RWPE1 (cell line): ENCODE measurements around the gene LARGE1.

Experiments
- CTCF ChIA-PET: fragments of 350-600 bp; sonication (Branson Sonifier 250); formaldehyde crosslinking; extraction: SDS; loops from one replicate; lab custom pipeline; 2021; lab: Yijun Ruan, JAX
- POLR2A ChIA-PET: fragments of 400-600 bp; formaldehyde crosslinking; extraction: SDS; loops from one replicate; lab custom pipeline; 2020; ENCODE audit warnings: antibody characterized with exemption; ENCODE audit not compliant: low non-redundant PET; lab: Yijun Ruan, JAX
- DNase-seq: peaks from one replicate; pipeline ENCODE4 v3.0.0; 2012; ENCODE audit warnings: low spot score
- H3K27ac ChIP-seq: fragments of 450-650 bp; 2 replicates; pipeline ENCODE4 v1.5.1; 2017
- CTCF ChIP-seq: fragments of 450-650 bp; conservative IDR thresholded peaks from 2 replicates; pipeline ENCODE4 v1.5.1; 2017; ENCODE audit warnings: low read depth, mild to moderate bottlenecking

The LARGE1 gene

GRCh38 chr22:33817512-33818127 is 102.7 kb downstream of the LARGE1 start:
- no peak overlapping the region for H3K27ac ChIP-seq
- ChIA-PET POLR2A (no interaction called here), CTCF (no interaction called here)
- DNase-seq: no peak
- no peak for TF ChIP-seq CTCF

- CTCF ChIA-PET: no interaction called here
- TF ChIP-seq CTCF: no peak
- POLR2A ChIA-PET: no interaction called here
- DNase-seq: no peak
- H3K27ac ChIP-seq: no peak overlapping the region
These were observed 107.8 kb downstream of the LARGE1 start for GRCh38 chr22:33812360-33812977.

GRCh38 chr22:33811686-33812085 is 108.6 kb downstream of the LARGE1 start:
- CTCF ChIA-PET: interaction anchor here (0.6 kb wide), 1 partner anchor 14 kb away, joined by 3 read pairs; no protein-coding TSS in a partner anchor
- no peak for DNase-seq
- POLR2A ChIA-PET: no interaction called here
- H3K27ac ChIP-seq: no peak overlapping the region
- TF ChIP-seq CTCF: no peak

- no peak for DNase-seq
- TF ChIP-seq CTCF: no peak
- H3K27ac ChIP-seq: no peak overlapping the region
- ChIA-PET POLR2A (no interaction called here), CTCF (no interaction called here)
These were observed 109.1 kb downstream of the LARGE1 start for GRCh38 chr22:33811208-33811607.

- TF ChIP-seq CTCF: no peak
- no peak overlapping the region for H3K27ac ChIP-seq
- POLR2A ChIA-PET: no interaction called here
- no peak for DNase-seq
- CTCF ChIA-PET: no interaction called here
These were observed 112.8 kb downstream of the LARGE1 start for GRCh38 chr22:33807470-33807869.

GRCh38 chr22:33806191-33806590 is 114.1 kb downstream of the LARGE1 start:
- ChIA-PET CTCF (no interaction called here), POLR2A (no interaction called here)
- DNase-seq: no peak
- no peak overlapping the region for H3K27ac ChIP-seq
- no peak for TF ChIP-seq CTCF
